Skin of body (tissue), 2 donors: ENCODE measurements around the gene NBPF10. TPM values are rescaled to one million over a fixed set of nuclear protein-coding genes. Genes with fewer than 3 reads are reported as not detected.
"Not testable (repeated sequence)": the region's sequence is repeated elsewhere in the genome, so short reads cannot be mapped to it uniquely, and the experiment has no call there.

Source experiments
- DNase-seq: peaks from one replicate; lab custom pipeline; 2025; lab: John Stamatoyannopoulos, UW
- total RNA-seq: library from RNA; depleted of rRNA; stranded (reverse); fragments of >200 nt; gene quantifications from one replicate; pipeline ENCODE4 v1.2.3, GENCODE V29; 2014

The NBPF10 gene, protein sequence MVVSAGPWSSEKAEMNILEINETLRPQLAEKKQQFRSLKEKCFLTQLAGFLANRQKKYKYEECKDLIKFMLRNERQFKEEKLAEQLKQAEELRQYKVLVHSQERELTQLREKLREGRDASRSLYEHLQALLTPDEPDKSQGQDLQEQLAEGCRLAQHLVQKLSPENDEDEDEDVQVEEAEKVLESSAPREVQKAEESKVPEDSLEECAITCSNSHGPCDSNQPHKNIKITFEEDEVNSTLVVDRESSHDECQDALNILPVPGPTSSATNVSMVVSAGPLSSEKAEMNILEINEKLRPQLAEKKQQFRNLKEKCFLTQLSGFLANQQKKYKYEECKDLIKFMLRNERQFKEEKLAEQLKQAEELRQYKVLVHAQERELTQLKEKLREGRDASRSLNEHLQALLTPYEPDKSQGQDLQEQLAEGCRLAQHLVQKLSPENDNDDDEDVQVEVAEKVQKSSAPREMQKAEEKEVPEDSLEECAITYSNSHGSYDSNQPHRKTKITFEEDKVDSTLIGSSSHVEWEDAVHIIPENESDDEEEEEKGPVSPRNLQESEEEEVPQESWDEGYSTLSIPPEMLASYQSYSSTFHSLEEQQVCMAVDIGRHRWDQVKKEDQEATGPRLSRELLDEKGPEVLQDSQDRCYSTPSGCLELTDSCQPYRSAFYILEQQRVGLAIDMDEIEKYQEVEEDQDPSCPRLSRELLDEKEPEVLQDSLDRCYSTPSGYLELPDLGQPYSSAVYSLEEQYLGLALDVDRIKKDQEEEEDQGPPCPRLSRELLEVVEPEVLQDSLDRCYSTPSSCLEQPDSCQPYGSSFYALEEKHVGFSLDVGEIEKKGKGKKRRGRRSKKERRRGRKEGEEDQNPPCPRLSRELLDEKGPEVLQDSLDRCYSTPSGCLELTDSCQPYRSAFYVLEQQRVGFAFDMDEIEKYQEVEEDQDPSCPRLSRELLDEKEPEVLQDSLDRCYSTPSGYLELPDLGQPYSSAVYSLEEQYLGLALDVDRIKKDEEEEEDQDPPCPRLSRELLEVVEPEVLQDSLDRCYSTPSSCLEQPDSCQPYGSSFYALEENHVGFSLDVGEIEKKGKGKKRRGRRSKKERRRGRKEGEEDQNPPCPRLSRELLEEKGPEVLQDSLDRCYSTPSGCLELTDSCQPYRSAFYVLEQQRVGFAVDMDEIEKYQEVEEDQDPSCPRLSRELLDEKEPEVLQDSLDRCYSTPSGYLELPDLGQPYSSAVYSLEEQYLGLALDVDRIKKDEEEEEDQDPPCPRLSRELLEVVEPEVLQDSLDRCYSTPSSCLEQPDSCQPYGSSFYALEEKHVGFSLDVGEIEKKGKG (N-terminal part only)
- total RNA-seq: 4.1 TPM

DNA sequence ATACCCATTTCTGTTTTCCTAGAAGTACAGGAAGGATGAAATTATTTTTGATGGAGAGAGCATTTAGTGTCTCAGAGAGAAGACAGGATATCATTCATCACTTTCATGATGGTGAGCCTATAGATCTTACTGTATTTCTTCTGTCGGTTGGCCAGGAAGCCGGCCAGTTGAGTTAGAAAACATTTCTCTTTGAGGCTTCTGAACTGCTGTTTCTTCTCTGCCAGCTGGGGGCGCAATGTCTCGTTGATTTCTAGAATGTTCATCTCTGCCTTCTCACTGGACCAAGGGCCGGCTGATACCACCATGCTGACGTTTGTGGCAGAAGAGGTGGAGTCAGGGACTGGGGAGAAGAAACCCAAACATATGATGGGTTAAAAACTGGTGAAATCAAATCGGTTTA is at the start of gene NBPF10:
Gene NBPF10, minus strand, starts transcription at position 340 of the 400 bp plus-strand sequence. Its CDS starts 35 bp downstream, at position 305.
- not testable (repeated sequence) for DNase-seq

DNA sequence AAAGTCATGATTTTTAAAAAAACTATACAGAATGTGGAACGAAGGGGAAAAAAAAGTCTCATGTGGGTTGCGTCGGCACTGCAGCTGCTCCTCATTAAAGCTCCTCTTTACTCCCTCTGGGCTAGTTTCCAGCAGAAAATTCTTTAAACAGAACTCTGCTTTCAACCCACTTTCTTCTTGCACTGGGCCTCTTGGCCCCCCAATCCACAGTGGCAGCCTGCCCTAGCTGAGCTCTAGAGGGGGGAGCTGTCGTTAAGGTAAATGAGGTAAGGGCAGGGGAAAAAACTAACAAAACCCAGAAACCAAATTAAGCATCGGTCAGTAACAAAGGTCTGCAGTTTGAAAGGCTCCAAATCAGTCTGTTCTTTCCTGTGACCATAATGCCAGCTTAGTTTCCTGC is 29.9 kb upstream of the NBPF10 start:
- not testable (repeated sequence) for DNase-seq

DNA sequence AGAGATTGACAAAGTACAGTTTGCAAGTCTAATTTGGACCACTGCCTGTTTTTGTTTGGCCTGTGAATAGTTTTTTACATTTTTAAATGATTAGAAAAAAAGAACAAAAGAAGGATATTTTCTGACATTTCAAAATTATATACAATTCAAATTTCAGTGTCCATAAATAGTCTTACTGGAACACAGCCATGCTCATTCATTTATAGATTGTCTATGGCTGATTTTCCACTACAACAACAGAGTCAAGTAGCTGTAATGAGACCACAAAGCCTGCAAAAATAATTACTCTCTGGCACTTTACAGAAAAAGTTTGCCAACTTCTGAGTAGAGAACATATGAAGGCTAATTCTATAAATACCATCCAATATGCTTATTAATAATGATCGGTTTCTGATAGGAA is 23.1 kb upstream of the NBPF10 start:
- not testable (repeated sequence) for DNase-seq

DNA sequence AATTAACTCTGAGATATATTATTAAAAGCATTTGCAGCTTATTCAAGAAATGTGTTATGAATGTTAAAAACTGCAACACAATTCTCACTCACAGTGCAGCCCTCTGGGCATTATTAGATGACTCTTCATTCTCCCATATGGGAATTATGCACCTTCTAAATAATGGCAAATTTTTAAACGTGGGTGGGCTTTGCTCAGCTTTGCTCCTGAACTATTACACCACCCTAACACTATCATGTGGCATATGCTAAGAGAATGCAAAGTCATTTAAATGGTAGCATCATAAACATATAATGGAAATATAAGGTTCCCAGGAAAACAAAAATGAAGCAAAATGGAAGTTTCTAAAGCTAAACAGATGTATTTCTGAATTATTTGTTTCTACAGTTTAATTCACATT is 22.7 kb upstream of the NBPF10 start:
- not testable (repeated sequence) for DNase-seq

Other genes with a start within 250 kb of the NBPF10 start
- 0.89 TPM for gene ITGA10, start 234.8 kb downstream of the NBPF10 start, total RNA-seq
- 19.1 TPM for gene PEX11B, start 226.1 kb downstream of the NBPF10 start, total RNA-seq
- 82.0 TPM for gene RBM8A, start 217.3 kb downstream of the NBPF10 start, total RNA-seq
- 19.7 TPM for gene LIX1L, start 186.8 kb downstream of the NBPF10 start, total RNA-seq
- 0.30 TPM for gene ANKRD34A, start 180.2 kb downstream of the NBPF10 start, total RNA-seq
- gene POLR3GL, start 180.1 kb downstream of the NBPF10 start, total RNA-seq: 11.9 TPM
- 643 TPM for gene TXNIP, start 148.2 kb downstream of the NBPF10 start, total RNA-seq
- gene HJV, start 123.1 kb downstream of the NBPF10 start, total RNA-seq: 29.5 TPM
- 122 TPM for gene NOTCH2NLA, start 84.2 kb upstream of the NBPF10 start, total RNA-seq